ENCODE data around the gene COP1.

Gene COP1

DNA sequence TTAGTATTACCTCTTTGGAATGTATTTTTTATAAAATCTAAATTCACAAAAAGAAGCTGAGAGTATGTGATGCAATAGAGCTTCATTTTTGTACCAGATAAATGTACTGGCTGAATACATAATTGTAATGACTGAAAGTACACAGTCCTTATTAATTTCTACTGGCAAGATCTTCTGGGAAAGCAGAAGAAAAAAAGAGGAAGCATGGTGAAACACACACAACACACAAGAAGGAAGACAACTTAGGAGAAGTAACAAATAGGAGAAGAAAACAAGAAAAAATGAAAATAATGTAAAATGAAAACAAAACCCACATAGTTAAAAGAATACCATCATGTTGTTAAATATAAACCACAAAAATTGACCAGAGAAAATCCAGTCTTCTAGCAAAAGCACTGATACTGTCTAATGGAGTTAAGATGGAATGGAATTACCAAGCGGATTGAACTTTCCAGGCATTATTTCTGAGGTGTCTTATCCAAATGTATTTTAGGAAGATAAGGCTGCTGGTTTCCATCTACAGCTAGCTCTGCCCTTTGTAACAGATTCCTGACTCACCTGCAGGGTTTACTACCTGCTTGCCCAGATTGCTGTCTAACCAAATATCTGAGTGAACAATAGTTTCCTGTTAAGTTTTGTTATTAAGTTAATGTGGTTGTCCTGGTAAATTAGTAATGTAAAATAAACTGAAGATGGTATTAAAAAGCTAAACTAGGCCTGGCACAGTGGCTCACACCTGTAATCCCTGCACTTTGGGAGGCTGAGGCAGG lies 4.5 kb upstream of the COP1 start:
- TF ChIP-seq, protein P1, sequence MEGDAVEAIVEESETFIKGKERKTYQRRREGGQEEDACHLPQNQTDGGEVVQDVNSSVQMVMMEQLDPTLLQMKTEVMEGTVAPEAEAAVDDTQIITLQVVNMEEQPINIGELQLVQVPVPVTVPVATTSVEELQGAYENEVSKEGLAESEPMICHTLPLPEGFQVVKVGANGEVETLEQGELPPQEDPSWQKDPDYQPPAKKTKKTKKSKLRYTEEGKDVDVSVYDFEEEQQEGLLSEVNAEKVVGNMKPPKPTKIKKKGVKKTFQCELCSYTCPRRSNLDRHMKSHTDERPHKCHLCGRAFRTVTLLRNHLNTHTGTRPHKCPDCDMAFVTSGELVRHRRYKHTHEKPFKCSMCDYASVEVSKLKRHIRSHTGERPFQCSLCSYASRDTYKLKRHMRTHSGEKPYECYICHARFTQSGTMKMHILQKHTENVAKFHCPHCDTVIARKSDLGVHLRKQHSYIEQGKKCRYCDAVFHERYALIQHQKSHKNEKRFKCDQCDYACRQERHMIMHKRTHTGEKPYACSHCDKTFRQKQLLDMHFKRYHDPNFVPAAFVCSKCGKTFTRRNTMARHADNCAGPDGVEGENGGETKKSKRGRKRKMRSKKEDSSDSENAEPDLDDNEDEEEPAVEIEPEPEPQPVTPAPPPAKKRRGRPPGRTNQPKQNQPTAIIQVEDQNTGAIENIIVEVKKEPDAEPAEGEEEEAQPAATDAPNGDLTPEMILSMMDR (IDR thresholded peaks at IDR 0.05; ENCODE audit: borderline replicate concordance, insufficient read depth, low read depth, low read length), result no peak
- no peak overlapping the region for H3K4me3 ChIP-seq (ENCODE audit: low read depth, low read length)

DNA sequence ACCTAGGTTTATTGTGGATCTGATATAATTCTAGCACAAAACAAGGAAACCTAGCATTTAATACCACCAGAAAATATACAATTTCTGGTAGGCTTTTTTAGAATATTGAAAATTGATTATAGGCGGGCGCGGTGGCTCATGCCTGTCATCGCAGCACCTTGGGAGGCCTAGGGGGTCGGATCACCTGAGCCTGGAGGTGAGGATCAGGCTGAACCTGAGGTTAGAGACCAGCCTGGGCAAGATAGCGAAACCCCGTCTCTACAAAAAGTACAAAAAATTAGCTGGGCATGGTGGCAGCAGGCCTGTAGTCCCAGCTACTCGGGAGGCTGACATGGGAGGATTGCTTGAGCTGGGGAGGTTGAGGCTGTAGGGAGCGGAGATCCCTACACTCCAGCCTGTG lies 948 bp upstream of the COP1 start:
- TF ChIP-seq, protein P1 (IDR thresholded peaks at IDR 0.05; ENCODE audit: borderline replicate concordance, insufficient read depth, low read depth, low read length), result no peak
- H3K4me3 ChIP-seq (ENCODE audit: low read depth, low read length), result peak overlapping the region; percentile 94

DNA sequence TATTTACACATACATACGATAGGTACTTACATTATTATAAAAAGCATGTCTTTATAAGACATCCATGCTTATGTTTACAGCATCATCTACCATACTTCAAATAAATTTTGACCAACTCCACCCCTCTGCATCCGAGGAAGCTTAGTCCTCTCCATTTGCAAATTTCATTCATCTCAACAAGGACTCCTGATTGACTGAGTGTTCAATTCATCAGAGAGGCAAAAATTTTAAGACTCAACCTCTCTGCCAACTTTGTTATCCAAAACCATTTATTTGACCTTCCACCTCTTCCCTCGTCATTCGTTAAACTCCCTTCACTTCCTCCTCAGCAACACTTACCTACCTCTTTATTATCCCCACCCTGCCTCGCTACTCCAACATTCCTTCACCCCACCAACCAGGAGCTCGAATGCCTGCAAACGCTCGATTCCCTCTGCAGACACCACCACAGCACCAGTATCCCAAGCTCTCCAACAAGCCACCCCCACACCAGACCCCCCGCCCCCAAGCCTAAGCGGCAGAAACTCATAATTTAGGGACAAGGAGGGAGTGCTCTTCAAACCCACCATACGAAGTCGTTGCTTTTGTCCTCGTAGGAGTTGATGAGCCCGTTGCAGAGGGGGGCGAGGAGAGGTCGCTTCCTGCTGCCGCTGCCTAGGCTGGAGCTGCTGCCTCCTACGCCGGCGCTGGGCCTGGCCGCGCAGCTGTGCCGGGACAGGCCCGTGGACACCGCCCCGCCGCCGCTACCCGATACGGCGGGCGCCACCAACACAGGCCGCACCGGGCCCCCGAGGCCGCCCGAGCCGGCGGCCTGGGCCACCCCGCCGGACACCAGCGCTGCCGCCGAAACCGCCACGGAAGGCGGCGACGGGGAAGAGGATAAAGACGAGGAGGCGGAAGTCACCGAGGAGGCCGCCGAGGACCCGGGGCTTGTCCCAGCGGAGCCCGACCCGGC lies 803 bp downstream of the COP1 start:
- H3K4me3 ChIP-seq (ENCODE audit: low read depth, low read length), result peak overlapping the region; percentile 94
- TF ChIP-seq, protein P1 (IDR thresholded peaks at IDR 0.05; ENCODE audit: borderline replicate concordance, insufficient read depth, low read depth, low read length), result no peak

DNA sequence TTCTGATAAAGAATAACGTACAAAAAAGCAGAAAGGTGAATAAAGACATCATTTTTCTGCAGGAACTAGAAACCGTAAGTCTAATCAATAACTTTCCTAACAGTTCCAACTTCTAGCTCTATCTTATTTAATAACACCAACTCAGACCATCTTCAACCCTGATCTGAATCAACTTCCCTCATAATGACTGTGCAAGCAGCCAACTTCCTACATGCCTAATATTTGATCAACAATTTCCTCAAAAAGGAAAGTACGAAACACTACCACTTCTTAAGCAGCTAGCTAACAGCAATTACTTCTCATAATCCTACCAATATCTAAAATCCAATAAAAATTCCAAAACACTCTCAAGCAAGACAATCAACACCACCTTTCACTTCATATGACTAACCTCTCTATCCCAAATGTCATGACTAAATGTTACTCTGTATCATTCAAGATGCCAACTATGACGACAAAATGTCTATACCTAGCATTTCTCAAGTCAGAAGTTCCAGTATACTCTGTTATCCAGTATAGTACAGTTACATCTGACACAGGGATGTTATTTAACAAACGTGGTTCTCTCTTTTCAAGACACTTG lies 1.7 kb downstream of the COP1 start:
- H3K4me3 ChIP-seq (ENCODE audit: low read depth, low read length), result peak overlapping the region; percentile 94
- TF ChIP-seq, protein P1 (IDR thresholded peaks at IDR 0.05; ENCODE audit: borderline replicate concordance, insufficient read depth, low read depth, low read length), result no peak

DNA sequence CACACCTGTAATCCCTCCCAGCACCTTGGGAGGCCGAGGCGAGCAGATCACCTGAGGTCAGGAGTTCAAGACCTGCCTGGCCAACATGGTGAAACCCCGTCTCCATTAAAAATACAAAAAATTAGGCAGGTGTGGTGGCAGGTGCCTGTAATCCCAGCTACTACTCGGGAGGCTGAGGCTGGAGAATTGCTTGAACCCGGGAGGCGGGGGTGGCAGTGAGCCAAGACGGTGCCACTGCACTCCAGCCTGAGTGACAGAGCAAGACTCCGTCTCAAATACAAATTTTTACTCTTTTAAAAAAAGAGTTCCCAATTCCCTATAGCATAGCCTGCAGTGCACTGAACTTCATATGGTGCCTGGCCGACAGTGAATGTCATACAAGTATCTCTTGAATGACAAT lies 2.4 kb downstream of the COP1 start:
- H3K4me3 ChIP-seq (ENCODE audit: low read depth, low read length), result peak overlapping the region; percentile 94

DNA sequence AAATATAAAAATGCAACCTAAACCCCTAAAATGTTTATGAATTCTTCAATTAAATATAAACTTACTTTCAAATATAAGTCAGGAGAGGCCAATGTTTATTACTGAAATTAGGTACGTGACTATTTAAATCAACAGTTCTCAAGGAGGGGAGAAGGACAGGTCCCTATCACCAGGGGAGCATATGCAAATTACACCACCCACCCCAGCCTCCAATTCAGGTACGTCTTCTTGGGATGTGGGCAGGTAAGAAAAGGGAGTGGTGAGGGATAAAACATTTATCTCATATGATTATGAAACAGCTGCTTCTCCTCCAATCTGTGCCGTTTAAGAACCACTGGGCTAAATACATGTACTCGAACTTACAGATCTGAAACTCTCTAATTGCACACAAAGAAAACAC lies 3.4 kb downstream of the COP1 start:
- no peak overlapping the region for H3K4me3 ChIP-seq (ENCODE audit: low read depth, low read length)

DNA sequence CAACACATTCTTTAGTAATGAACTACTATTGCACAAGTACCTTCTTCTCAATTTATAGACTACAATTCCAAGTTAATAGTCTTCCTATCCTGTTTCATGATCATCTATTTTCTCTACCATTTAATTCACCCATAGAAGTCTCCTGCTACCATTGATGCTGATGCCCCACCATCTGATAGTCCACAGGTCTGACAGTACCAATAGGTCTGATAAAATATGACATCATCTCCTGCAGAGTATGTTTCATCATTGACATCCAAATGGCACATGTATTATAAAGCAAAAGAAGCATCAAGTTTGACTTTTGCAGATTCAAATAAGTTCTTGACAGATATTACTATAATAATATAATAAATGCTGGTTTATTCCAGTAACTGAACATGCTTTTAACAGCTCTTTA lies 5.5 kb downstream of the COP1 start:
- TF ChIP-seq, protein P1 (IDR thresholded peaks at IDR 0.05; ENCODE audit: borderline replicate concordance, insufficient read depth, low read depth, low read length), result no peak
- H3K4me3 ChIP-seq (ENCODE audit: low read depth, low read length), result no peak overlapping the region

More for the DNA sequence above, 3.4 kb downstream of the COP1 start:
- TF ChIP-seq, protein P1 (IDR thresholded peaks at IDR 0.05; ENCODE audit: borderline replicate concordance, insufficient read depth, low read depth, low read length), result no peak

Data from GM12875 (cell line).